NCI-H1694 treated with DMSO at 0.1 percent for 48 hours (cell line): ENCODE results near the gene SORCS1.

ENCODE experiments used
- DNase-seq: peaks from one replicate; lab custom pipeline; 2025; lab: John Stamatoyannopoulos, UW

SORCS1 gene

DNA sequence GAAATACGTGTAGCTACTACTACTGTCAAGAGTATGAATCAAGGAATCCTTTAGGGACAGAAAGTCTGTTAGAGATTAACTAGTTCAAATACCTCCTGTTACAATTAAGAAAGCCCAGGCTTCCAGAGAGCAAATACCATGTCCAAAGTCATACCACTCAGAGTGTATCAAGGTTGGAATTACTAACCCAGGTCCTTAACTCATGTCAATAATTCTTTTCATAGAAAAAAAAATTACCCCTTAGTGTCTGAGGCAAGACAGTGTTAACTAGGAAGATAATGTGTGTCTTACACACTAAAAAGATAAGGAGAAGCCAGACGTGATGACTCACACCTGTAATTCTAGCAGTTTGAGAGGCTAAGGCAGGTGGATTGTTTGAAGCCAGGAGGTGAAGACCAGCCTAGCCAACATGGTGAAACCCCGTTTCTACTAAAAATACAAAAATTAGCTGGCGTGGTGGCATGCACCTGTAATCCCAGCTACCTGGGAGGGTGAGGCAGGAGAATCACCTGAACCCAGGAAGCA is 423.4 kb downstream of the SORCS1 start:
- no peak for DNase-seq

DNA sequence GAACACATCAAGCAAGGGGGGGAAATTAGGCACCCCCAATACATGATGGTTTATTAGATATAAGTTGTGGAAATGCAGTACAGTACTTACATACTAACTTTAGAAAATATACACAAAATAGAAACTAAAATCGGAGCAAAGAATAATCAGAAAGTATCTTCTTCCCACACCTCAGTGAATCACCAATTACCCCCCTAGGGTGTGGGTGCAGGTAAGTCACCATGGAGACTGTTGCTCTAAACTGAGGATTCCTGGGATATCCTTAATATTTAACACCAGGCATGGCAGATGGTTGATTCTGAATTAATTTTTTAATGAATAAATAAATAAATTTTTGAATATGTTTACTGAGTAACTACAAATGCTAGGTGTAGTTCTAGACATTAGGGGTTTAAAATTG is 424.4 kb downstream of the SORCS1 start:
- DNase-seq, result no peak

GRCh38 chr10:106734220-106734619 is 430.3 kb downstream of the SORCS1 start:
- no peak for DNase-seq

DNA sequence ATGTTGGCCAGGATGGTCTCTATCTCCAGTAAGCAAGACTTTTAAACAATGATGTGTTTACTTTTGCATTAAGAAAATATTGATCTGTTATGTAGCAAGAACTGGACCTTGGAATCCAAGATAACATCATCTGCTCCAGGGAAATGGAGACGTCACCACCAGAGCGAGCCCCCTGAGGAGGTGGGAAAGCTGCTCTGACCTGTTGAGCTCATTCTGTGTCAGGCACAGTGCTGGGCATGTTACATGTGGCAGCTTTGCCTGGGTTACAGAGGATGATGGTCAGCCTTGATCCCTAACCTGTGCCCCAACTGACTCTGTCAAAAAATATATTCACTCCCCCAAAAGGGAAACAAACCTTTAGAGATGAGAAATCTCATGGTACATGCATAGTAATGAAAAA is 436.3 kb downstream of the SORCS1 start:
- DNase-seq, result no peak

DNA sequence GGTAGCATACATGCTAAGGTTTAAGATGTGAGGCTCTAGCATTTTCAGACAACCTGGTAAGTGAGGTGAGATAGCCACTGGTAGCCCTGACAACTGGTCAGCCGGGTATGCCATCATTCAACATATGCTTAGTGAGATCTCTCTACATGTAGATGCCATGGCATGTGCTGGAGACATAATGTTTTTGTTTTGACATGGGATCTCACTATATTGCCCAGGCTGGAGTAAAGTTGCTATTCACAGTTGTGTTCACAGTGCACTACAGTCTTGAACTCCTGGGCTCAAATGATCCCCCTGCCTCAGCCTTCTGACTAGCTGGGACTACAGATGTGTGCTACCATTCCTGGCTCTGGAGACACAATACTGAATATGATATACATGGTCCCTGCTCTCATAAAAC is 437.3 kb downstream of the SORCS1 start:
- no peak for DNase-seq

- no peak for DNase-seq
These were observed 442.0 kb downstream of the SORCS1 start for GRCh38 chr10:106722524-106722923.

- no peak for DNase-seq
These were observed 443.8 kb downstream of the SORCS1 start for GRCh38 chr10:106720683-106721082.

- DNase-seq, result no peak
These were observed 448.1 kb downstream of the SORCS1 start for GRCh38 chr10:106716381-106716780.

DNA sequence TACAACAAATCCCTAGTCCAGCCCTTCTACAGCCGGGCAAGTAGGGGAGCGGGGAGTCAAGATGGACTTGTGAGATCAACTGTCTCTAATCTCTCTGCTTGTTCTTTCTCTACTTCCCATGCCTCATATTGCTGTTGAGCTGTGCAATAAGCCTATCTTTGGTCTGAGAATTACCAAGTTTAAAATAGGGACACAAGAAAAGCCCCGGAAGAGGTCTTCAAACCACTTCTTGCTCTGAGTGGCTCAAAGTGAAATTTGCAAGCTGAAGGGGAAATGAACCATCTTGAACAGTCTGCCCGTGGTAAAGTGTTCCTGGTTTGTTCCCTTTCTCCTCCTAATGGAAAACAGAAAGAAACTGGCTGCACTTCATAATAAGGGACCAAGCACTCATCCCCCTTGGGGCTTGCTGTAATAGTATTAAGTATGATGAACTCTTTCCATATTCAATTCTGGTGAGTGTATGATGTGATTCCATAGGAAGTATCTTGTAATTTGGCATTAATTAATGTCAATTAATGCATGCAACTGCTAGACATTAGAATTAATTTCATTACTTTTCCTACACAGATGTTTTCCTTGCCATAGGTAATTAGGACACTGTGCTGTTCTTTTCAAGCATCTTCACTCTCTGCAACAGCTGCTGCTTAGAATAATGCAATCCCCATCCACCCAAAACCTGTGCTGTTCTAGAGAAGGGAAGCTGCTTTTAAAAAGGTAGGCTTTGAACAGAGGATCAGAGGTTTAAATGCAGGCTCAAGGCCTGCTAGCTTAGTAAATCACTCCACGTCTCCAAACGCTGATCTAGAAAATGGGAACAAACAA is 449.6 kb downstream of the SORCS1 start:
- no peak for DNase-seq

GRCh38 chr10:106713846-106714245 is 450.7 kb downstream of the SORCS1 start:
- no peak for DNase-seq

GRCh38 chr10:106712988-106713387 is 451.5 kb downstream of the SORCS1 start:
- no peak for DNase-seq

DNA sequence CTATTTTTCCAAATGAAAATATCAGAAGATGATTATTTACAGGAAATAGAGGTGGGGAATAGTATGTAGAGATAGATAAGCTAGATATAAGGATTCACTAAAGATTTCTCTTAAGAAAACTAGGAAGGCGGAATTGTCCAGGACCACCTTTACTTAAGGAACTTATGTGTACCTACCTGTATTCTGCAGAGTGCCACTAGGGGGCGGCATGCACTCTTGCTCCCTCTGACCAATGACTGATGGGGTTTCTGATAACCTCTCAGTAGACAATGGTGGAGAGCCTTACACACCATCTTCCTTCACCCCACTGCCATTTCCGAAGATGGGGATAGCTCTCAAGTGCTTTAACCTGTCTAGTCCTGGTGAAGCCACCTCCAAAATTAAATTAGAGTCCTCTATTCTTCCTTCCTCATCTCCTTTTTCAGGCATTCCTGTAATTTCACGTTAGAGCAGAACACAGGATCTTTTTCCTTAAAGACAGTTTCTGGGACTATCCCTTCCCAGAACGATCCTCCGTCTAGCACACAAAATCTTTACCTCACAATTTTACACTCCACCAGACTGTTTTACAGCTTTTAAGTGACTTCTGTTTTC is 453.1 kb downstream of the SORCS1 start:
- no peak for DNase-seq

DNA sequence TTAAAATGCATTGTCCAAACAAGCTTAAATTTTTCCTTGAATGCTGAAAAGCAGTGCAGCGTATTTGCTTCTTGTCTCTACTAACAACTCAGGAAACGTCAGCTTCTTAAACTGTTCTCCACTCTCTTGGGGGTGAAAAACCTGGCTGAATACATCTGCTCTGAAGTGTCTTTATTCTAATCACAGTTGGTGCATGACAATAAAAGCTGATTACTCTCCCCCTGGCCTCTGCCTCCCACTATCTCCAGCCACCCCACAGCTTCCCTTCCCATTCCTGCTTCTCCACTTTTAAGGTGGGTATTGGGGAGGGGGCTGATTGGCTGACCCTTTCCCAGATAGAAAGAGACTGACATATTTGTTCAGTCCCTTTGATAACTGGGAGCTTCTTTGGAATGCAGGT is 456.0 kb downstream of the SORCS1 start:
- DNase-seq, result no peak

GRCh38 chr10:106707657-106708056 is 456.8 kb downstream of the SORCS1 start:
- DNase-seq, result no peak

- DNase-seq, result no peak
These were observed 458.4 kb downstream of the SORCS1 start for GRCh38 chr10:106706127-106706526.

DNA sequence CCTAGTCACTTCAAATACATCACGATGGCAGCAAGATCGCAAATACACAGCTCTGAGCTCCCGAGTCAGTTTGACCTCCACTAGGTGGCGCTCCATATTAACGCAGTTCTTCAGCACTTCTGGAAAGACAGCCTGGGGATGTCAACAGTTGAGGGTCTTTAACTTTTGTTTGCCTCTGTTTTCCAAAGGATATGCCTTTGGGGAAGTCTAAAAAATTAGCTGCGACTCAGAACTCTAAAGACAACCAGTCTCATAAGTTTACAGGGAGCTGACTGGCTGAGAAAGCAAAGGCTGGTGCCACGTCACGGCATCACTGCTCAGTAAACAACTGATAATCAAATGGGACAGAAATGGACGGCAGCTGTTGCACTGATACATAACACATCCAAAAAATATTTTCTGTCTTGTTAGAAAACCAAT is 458.8 kb downstream of the SORCS1 start:
- peak; percentile 6 for DNase-seq

GRCh38 chr10:106696239-106696638 is 468.3 kb downstream of the SORCS1 start:
- no peak for DNase-seq

GRCh38 chr10:106694696-106695095 is 469.8 kb downstream of the SORCS1 start:
- DNase-seq, result no peak

DNA sequence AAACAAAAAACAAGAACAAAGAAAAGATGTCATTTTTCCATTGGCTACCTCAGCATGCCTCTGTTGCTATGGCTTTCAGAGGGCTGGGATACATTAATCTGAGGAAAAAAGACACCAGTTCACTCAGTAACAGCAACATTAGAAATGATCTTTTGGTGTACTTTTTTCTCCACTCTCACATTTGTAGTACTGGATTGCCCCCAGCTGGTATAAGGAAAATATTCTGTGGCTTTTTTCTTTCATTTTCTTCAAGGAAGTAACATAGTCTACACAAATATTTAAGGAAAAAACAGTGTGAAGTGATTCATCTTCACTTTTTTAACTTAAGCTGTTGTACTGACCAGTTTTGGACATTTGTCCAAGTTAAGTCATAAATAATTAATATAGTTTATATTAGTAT is 482.3 kb downstream of the SORCS1 start:
- DNase-seq, result no peak

DNA sequence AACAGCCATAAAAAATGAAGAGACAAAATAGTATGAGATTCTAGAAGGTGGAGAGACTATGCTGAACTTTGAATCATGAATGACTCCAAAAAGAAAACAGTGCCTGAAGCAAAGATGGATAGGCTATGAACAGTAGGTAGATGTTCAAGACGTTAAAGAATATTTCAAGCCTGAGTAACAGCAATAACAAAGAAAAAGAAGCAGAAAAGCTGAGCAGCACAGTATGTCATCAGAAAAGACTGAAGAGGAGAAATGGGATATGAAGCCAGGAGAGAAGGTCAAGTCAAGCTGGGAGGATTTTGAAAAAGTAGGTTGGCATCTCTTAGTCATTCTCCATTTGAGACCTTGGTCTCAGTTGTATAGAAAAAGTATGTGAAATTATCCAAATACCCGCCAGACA is 484.4 kb downstream of the SORCS1 start:
- DNase-seq, result no peak

DNA sequence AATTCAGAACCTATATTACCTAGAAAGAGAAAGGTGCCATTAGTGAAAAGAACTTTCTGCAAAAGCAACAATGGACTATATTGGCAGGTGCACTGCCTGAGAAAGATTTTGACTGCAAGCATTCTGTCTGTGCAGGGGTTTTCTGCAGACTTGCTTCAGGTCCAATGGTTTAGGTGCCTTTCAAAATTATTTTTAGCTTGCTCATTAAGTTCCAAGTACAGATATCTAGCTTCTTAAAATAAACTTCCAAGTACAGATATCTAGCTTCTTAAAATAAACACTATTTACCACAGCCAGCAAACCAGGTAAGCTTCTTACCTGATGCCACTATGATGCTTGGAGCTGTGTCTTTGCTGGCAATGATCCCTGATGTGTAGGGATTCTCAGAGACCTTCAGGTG is 485.2 kb downstream of the SORCS1 start:
- DNase-seq, result no peak

DNA sequence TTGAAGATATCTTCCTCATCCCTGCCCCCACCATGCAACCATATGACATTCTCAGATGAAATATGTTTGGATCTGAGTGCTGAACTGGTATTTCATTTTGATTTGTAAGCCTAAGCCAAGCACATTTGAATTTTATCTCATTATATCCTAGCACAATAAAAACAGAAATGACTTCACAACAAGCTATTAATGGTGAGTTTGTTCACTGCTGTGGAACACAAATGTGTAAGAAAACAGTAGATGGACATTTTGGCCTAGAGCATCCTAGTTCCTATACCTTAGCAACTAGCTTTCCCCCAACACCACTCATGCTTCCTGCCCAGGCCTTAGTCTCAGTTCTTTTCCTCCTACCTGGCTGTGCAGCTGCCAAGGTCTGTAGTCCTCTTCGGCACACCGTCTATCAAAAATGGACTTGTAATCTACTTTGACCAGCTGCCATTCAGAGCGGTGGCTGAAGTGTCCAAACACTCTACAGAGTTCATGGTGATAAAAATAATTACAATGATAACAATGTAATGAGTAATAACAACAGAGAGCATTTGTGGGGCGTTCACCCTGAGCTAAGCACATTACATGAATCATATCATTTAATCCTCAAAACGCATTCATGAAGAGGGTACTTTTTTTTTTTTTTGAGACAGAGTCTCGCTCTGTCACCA is 491.9 kb downstream of the SORCS1 start:
- no peak for DNase-seq

DNA sequence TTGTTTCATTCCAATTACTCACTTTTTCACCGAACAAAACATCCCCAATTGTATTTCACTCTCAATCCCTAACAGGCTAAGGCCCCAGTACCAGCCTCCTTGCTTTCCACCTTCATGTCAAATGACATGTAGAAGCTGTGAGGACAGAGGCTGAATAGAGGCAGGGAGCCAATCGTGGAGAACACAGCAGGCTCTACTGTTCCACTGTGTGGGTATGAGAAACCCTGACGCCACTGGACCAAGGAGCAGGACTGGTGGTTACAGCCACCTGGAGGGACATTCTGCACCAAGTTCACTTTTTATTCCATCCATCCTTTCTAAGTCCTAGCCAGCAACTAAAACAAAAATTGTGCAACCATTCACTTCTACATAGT is 502.8 kb downstream of the SORCS1 start:
- DNase-seq, result no peak
